AG09319 (cell line): ENCODE data around the gene DHRS1.

Experiments used
- DNase-seq: peaks from one replicate; pipeline ENCODE4 v3.0.0-alpha.2; 2010; ENCODE audit warnings: low read depth; ENCODE audit errors: extremely low read depth
- CTCF ChIP-seq: IDR thresholded peaks from 2 replicates; pipeline ENCODE4 v1.5.1; 2011; ENCODE audit warnings: low read depth, mild to moderate bottlenecking, inconsistent platforms, low read length, moderate library complexity

Gene DHRS1

GRCh38 chr14:24270537-24271133, 28.9 kb downstream of the DHRS1 start:
- no peak for DNase-seq
- TF ChIP-seq CTCF: no peak

- no peak for TF ChIP-seq CTCF
- no peak for DNase-seq
These were observed 29.6 kb downstream of the DHRS1 start for GRCh38 chr14:24269910-24270536.

GRCh38 chr14:24269368-24269767, 30.2 kb downstream of the DHRS1 start:
- no peak for DNase-seq
- no peak for TF ChIP-seq CTCF

- TF ChIP-seq CTCF: no peak
- DNase-seq: no peak
These were observed 31.4 kb downstream of the DHRS1 start for GRCh38 chr14:24268225-24268624.

GRCh38 chr14:24267516-24267915, 32.1 kb downstream of the DHRS1 start:
- TF ChIP-seq CTCF: no peak
- no peak for DNase-seq

- TF ChIP-seq CTCF: no peak
- DNase-seq: no peak
These were observed 33.0 kb downstream of the DHRS1 start for GRCh38 chr14:24266344-24267244.

- no peak for DNase-seq
- TF ChIP-seq CTCF: no peak
These were observed 35.3 kb downstream of the DHRS1 start for GRCh38 chr14:24264298-24264697.
